MM.1S (cell line): ENCODE data around the gene HJURP.

Experiments used
- DNase-seq: peaks from one replicate; pipeline ENCODE4 v3.0.0-alpha.2; 2015
- H2AFZ ChIP-seq: fragments of 300-600 bp; sonication (generic); 2 replicates; pipeline ENCODE4 v1.6.0; 2016; ENCODE audit warnings: antibody characterized with exemption, low read length
- H3F3A ChIP-seq: fragments of 300-600 bp; sonication (generic); 2 replicates; pipeline ENCODE4 v1.6.1; 2016; ENCODE audit warnings: mild to moderate bottlenecking, antibody characterized with exemption, low read length, moderate library complexity, mixed read lengths; ENCODE audit not compliant: insufficient read depth
- H3K27ac ChIP-seq: fragments of 300-600 bp; sonication (generic); 2 replicates; pipeline ENCODE4 v1.5.1; 2016; ENCODE audit warnings: mild to moderate bottlenecking, low read length
- H3K27me3 ChIP-seq: fragments of 300-600 bp; sonication (generic); replicated peaks from 2 replicates; pipeline ENCODE4 v1.6.0; 2016; ENCODE audit warnings: low read length; ENCODE audit not compliant: insufficient read depth
- H3K36me3 ChIP-seq: fragments of 300-600 bp; sonication (generic); replicated peaks from 2 replicates; pipeline ENCODE4 v1.6.1; 2016; ENCODE audit warnings: mild to moderate bottlenecking, low read length, mixed read lengths; ENCODE audit not compliant: insufficient read depth
- H3K4me1 ChIP-seq: fragments of 300-600 bp; sonication (generic); 2 replicates; pipeline ENCODE4 v1.6.1; 2016; ENCODE audit warnings: low read length, mixed read lengths
- H3K4me2 ChIP-seq: fragments of 300-600 bp; sonication (generic); 2 replicates; pipeline ENCODE4 v1.6.0; 2016; ENCODE audit warnings: low read depth, low read length
- H3K4me3 ChIP-seq: fragments of 300-600 bp; sonication (generic); 2 replicates; pipeline ENCODE4 v1.5.1; 2016; ENCODE audit warnings: low read length, mixed read lengths
- H3K79me2 ChIP-seq: fragments of 300-600 bp; sonication (generic); 2 replicates; pipeline ENCODE4 v1.6.1; 2016; ENCODE audit warnings: mixed run types, low read length, mixed read lengths
- H3K9ac ChIP-seq: fragments of 300-600 bp; sonication (generic); 2 replicates; pipeline ENCODE4 v1.6.1; 2016; ENCODE audit warnings: low read length, mixed read lengths
- H3K9me2 ChIP-seq: fragments of 300-600 bp; sonication (generic); replicated peaks from 2 replicates; pipeline ENCODE4 v1.6.1; 2016; ENCODE audit warnings: mild to moderate bottlenecking, low read length, mixed read lengths; ENCODE audit not compliant: insufficient read depth
- H3K9me3 ChIP-seq: fragments of 300-600 bp; sonication (generic); replicated peaks from 2 replicates; pipeline ENCODE4 v1.6.1; 2016; ENCODE audit warnings: mild to moderate bottlenecking, low read length, mixed read lengths; ENCODE audit not compliant: insufficient read depth
- H4K20me1 ChIP-seq: fragments of 300-600 bp; sonication (generic); 2 replicates; pipeline ENCODE4 v1.6.1; 2016; ENCODE audit warnings: mild to moderate bottlenecking, low read length, moderate library complexity, mixed read lengths; ENCODE audit not compliant: insufficient read depth
- CTCF ChIP-seq: fragments of 300-600 bp; sonication (generic); IDR thresholded peaks from 2 replicates; pipeline ENCODE4 v1.5.1; 2016; ENCODE audit warnings: antibody characterized with exemption, low read length, mixed read lengths
- EZH2 ChIP-seq: fragments of 300-600 bp; sonication (generic); optimal IDR thresholded peaks from 2 replicates; pipeline ENCODE3; 2017; ENCODE audit warnings: low read depth, mild to moderate bottlenecking, antibody characterized with exemption, low read length, mixed read lengths
- EZH2phosphoT487 ChIP-seq: fragments of 300-600 bp; sonication (generic); IDR thresholded peaks from 2 replicates; pipeline ENCODE4 v1.6.1; 2018; ENCODE audit warnings: antibody characterized with exemption, low read length

Gene HJURP

GRCh38 chr2:233831861-233832260, 22.5 kb downstream of the HJURP start:
- no peaks in the 10 kb centered on the region for H3K27me3 ChIP-seq
- H3F3A ChIP-seq, result no peaks in the 10 kb centered on the region; the same call in 1 of the 2 replicates
- no peak for TF ChIP-seq EZH2
- TF ChIP-seq EZH2phosphoT487, result no peak
- TF ChIP-seq CTCF, result no peak
- no peak overlapping the region for H3K27ac ChIP-seq
- H3K36me3 ChIP-seq, result 0 out of 2 replicates have a peak, but pooled peaks cover 3% of the 10 kb centered on the region
- no peaks in the 10 kb centered on the region for H4K20me1 ChIP-seq
- no peaks in the 10 kb centered on the region for H3K9me2 ChIP-seq
- no peak overlapping the region for H3K4me3 ChIP-seq
- peaks cover 3% of the 10 kb centered on the region for H3K79me2 ChIP-seq
- no peak overlapping the region for H3K4me2 ChIP-seq
- no peak overlapping the region for H3K9ac ChIP-seq
- no peak for DNase-seq
- H3K4me1 ChIP-seq, result no peaks in the 10 kb centered on the region
- no peak overlapping the region for H2AFZ ChIP-seq
- no peaks in the 10 kb centered on the region for H3K9me3 ChIP-seq

- Histone ChIP-seq H2AFZ (no peak overlapping the region), H3F3A (no peaks in the 10 kb centered on the region; the same call in 1 of the 2 replicates), H3K9me3 (no peaks in the 10 kb centered on the region), H3K4me2 (no peak overlapping the region), H3K4me3 (no peak overlapping the region), H3K27ac (no peak overlapping the region), H3K9me2 (no peaks in the 10 kb centered on the region), H4K20me1 (no peaks in the 10 kb centered on the region), H3K79me2 (no peaks in the 10 kb centered on the region; the same call in 1 of the 2 replicates), H3K36me3 (0 out of 2 replicates have a peak, but pooled peaks cover under 1% of the 10 kb centered on the region), H3K9ac (no peak overlapping the region), H3K27me3 (no peaks in the 10 kb centered on the region), H3K4me1 (no peaks in the 10 kb centered on the region)
- no peak for TF ChIP-seq CTCF
- TF ChIP-seq EZH2, result no peak
- no peak for TF ChIP-seq EZH2phosphoT487
- no peak for DNase-seq
Observed at GRCh38 chr2:233831011-233831721, 23.2 kb downstream of the HJURP start.

GRCh38 chr2:233830111-233830802, 24.1 kb downstream of the HJURP start:
- H4K20me1 ChIP-seq, result no peaks in the 10 kb centered on the region
- no peak overlapping the region for H2AFZ ChIP-seq
- no peaks in the 10 kb centered on the region for H3K9me2 ChIP-seq
- no peak overlapping the region for H3K9ac ChIP-seq
- H3K9me3 ChIP-seq, result no peaks in the 10 kb centered on the region
- H3K4me3 ChIP-seq, result no peak overlapping the region
- H3F3A ChIP-seq, result no peaks in the 10 kb centered on the region; the same call in 1 of the 2 replicates
- no peak for DNase-seq
- no peaks in the 10 kb centered on the region for H3K79me2 ChIP-seq
- H3K36me3 ChIP-seq, result no peaks in the 10 kb centered on the region
- no peaks in the 10 kb centered on the region for H3K4me1 ChIP-seq
- H3K27ac ChIP-seq, result no peak overlapping the region
- no peak overlapping the region for H3K4me2 ChIP-seq
- TF ChIP-seq CTCF (no peak), EZH2phosphoT487 (no peak), EZH2 (no peak)
- H3K27me3 ChIP-seq, result no peaks in the 10 kb centered on the region
